Activated T-helper 1 cell treated with Interleukin-2 at 50 U/mL for 16 hours (primary cell): Measurements from ENCODE around the gene CLRN3.

Experiments used
- DNase-seq: peaks from one replicate; pipeline ENCODE4 v3.0.0-alpha.2; 2020; ENCODE audit warnings: low read depth

CLRN3 gene

DNA sequence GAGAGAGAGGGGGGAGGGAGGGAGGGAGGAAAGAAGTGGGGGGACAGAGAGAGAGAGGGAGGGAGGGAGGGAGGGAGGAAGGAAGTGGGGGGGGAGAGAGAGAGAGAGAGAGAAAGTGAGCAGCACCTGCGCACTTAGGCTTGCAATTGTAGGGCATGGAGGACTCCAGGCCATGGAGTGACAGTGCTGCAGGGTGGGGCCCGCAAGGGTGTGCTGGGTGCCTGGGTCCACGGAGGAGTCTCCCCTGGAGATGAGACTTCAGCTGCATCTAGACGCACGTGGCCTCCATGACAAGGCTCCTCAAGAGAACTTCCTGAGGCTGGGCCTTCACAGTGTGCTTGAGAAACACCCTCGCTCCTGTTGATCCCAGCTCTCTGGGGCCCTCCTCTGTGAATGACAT lies 44.5 kb downstream of the CLRN3 start:
- no peak for DNase-seq

GRCh38 chr10:127845756-127846155 lies 47.0 kb downstream of the CLRN3 start:
- DNase-seq, result no peak

- DNase-seq, result no peak
Measured at GRCh38 chr10:127840884-127841283, 51.9 kb downstream of the CLRN3 start.

GRCh38 chr10:127836966-127837365 lies 55.8 kb downstream of the CLRN3 start:
- DNase-seq, result no peak

GRCh38 chr10:127836176-127836575 lies 56.6 kb downstream of the CLRN3 start:
- no peak for DNase-seq

DNA sequence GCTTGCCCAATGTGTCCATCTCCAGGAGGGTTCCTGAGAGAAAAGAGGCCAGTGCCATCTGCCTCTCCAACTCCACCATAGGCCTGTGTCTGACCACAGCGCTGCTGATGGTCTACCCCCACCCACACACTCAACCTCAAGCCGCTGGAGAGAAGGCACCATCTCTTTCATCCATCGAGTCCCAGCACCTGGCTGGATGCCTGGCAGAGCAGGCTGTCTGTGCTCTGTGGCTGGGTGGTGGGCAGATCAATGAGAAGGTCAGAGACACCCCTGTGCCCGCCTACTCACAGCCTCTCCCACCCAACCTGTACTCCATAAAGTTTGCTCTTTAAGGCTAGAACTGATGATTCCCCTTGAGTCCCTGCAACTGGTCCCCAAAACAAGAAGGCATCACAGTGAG lies 58.0 kb downstream of the CLRN3 start:
- DNase-seq, result no peak

GRCh38 chr10:127834221-127834620 lies 58.5 kb downstream of the CLRN3 start:
- no peak for DNase-seq

DNA sequence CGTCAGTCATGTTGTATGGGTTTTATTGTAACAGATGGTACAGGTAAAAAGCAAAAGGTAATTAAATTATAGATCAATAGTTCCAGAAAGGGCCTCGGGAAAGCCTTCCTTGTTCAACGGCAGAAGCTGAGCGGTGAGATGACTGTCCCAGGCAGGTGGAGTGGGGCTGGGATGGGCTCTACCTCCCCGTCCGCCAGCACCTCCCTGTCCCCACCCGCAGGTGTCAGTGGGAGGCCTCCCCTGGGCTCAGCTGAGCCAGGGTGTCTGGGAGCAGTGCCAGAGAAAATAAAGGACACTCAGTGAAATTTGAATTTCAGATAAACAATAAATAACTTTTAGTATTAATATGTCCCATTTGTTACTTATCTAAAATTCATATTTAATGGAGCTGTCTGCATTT lies 58.9 kb downstream of the CLRN3 start:
- no peak for DNase-seq

- DNase-seq, result no peak
Measured at GRCh38 chr10:127832501-127832900, 60.2 kb downstream of the CLRN3 start.

DNA sequence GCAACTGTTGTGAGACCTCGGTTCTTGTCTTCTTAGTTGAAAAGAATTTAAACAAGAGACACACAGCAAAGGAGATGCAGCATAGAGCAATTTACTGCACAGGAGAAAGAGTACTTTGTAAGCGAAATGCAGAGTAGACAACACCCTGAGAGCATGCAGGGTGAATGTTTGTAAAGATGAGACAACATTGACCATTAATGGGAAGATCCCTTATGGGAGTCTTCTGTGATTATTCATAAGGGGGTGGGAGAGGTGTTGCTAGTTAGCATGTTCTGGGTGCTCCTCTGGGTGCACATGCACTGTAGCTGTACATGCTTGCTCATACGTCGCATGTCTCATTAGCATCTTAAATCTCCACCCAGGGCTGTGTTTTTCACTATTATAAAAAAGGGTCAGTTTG lies 62.3 kb downstream of the CLRN3 start:
- no peak for DNase-seq
